Urinary bladder (tissue), 4 donors: Measurements from ENCODE around the gene GPATCH4. TPM values are rescaled to one million over a fixed set of nuclear protein-coding genes. Genes with fewer than 3 reads are reported as not detected.

Experiments used
- DNase-seq: peaks from one replicate; pipeline ENCODE4 v3.0.0-alpha.2; 2015; ENCODE audit errors: extremely low spot score
- H3K27ac ChIP-seq: one replicate; pipeline ENCODE4 v1.5.1; 2013; ENCODE audit warnings: low read depth, mild to moderate bottlenecking, moderate library complexity
- H3K36me3 ChIP-seq: one replicate; pipeline ENCODE4 v1.6.1; 2013; ENCODE audit warnings: mild to moderate bottlenecking, moderate library complexity; ENCODE audit not compliant: insufficient read depth
- H3K4me1 ChIP-seq: one replicate; pipeline ENCODE4 v1.6.1; 2013; ENCODE audit warnings: mild to moderate bottlenecking, moderate library complexity; ENCODE audit not compliant: insufficient read depth
- H3K4me3 ChIP-seq: one replicate; pipeline ENCODE4 v1.5.1; 2013; ENCODE audit warnings: low read depth, low read length
- WGBS: extraction: QIAGEN DNeasy Blood & Tissue Kit; methylation state at CpG from one replicate; pipeline ENCODE4 v1.1.7; 2013; 5-methylcytosine and 5-hydroxymethylcytosine counted together
- polyA plus RNA-seq: library from polyadenylated mRNA; stranded (reverse); fragments of 200-250 nt; gene quantifications from one replicate; pipeline ENCODE4 v1.2.3, GENCODE V29; 2013
- total RNA-seq: library from RNA; depleted of rRNA; stranded (reverse); fragments of >200 nt; gene quantifications from one replicate; pipeline ENCODE4 v1.2.3, GENCODE V29; 2014
- donor health status: healthy with polysubstance abuse.
- donor health status: healthy.

GPATCH4 gene
- total and polyA plus RNA-seq, 2 donors: 6.1 to 24.5 TPM

DNA sequence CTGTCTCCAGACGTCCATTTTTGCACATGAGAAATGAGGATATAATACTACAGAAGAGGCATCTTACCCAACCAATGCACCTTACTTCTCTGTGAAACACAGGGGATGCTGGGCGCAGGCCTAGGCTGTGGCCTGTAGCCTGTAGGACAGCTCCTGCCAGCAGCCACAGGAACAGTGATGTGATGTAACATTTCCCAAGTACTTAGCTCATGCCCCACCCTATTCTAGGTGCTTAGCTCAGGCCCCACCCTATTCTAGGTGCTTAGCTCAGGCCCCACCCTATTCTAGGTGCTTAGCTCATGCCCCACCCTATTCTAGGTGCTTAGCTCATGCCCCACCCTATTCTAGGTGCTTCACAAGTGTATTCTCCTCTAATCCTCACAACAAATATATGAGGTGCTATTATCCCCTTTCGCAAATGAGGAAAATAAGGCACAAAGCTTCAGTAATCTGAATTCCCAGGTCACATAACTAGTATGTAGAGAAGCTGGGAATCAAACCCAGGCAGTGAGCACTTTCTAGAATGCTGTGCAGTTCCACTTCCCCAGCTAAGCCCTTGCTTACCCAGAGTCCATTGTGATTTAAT, 14.3 kb downstream of the GPATCH4 start:
- DNase-seq: no peak
- 90% methylated on average over 3 of the region's 3 CpGs for WGBS
- Histone ChIP-seq H3K36me3 (no peaks in the 10 kb centered on the region), H3K27ac (no peak overlapping the region), H3K4me3 (no peak overlapping the region), H3K4me1 (no peaks in the 10 kb centered on the region)

DNA sequence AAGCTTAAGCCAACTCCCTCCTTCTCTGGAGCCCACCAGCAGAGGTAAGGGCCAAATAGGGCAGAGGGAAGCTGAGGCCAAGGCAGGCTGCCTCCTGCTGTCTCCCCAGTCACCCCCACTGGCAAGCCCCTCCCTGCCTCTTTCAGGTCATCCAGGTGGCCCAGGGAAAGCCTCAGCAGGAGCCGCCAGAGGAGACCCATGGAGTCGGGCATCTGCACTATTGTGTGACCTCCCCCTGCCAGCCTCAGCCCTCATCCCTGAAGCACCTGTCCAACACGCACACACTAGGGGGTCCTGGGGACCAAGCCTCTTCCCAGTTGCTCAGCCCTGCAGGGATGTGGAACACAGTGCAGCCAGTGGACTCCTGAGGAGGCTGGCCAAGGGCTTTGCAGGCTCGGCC, 15.0 kb downstream of the GPATCH4 start:
- H3K36me3 ChIP-seq: no peaks in the 10 kb centered on the region
- H3K27ac ChIP-seq: no peak overlapping the region
- no peak for DNase-seq
- H3K4me3 ChIP-seq: no peak overlapping the region
- WGBS: 76% methylated on average over 4 of the region's 4 CpGs
- H3K4me1 ChIP-seq: no peaks in the 10 kb centered on the region

DNA sequence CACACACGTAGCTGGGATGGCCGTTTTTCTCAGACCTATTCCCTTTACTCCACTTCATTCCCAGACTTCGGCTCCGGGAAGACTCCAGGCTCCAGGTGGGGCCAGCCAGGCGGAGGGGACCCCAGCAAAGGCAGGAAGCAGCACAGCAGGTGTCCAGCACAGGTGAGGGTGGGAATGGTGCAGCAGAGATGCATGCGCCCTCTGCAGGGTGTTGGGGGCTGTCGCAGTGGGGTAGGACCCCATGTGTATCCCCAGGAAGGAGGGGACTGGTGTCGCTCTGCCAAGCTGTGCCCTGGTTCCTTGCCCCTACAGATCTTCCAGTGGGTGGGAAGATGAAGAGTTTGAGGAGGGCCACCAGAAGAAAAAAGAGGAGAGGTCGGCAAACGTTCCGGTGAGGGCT, 16.5 kb downstream of the GPATCH4 start:
- Histone ChIP-seq H3K27ac (no peak overlapping the region), H3K4me1 (no peaks in the 10 kb centered on the region), H3K36me3 (no peaks in the 10 kb centered on the region), H3K4me3 (no peak overlapping the region)
- 41% methylated on average over 11 of the region's 11 CpGs for WGBS
- DNase-seq: no peak

DNA sequence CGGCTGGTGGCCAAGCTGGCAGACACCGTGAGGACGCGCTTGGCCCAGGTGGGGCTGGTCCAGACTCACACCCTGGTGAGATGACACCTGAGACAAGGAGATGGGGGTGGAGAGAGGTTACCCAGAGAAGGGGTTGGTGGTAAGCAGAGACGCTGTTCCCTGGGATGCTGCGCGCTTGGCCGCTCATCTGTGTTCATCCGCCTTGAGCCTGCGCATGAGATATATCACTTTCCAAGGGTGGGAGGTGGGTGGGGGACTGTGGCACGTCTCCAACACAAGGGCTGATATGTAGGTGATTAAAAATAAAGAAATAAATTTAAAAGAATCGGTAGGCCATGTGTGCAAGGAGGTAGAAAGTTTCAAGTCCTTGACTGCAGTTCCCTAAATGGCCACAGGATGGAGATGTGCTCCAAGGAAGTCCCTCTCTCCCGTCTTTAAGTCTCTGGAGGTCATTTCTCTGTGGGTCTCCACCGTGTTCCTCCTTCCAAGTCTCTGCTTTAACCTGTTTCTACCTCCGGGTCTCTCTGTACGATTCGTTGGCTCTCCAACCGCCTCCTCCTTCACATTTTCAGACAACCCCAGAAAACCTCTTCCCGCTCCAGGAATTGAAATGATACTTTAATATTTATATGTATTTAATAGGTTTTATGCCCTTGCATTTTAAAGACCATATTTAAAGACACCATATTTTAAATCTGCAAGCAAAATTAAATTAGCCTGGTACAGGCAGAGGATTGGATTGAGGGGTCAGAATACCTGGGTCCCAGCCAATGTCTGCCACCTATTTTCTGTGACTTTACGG, 17.3 kb downstream of the GPATCH4 start:
- Histone ChIP-seq H3K4me1 (no peaks in the 10 kb centered on the region), H3K27ac (no peak overlapping the region), H3K4me3 (no peak overlapping the region), H3K36me3 (no peaks in the 10 kb centered on the region)
- DNase-seq: peak; percentile 45
- WGBS: 48% methylated on average over 20 of the region's 20 CpGs

DNA sequence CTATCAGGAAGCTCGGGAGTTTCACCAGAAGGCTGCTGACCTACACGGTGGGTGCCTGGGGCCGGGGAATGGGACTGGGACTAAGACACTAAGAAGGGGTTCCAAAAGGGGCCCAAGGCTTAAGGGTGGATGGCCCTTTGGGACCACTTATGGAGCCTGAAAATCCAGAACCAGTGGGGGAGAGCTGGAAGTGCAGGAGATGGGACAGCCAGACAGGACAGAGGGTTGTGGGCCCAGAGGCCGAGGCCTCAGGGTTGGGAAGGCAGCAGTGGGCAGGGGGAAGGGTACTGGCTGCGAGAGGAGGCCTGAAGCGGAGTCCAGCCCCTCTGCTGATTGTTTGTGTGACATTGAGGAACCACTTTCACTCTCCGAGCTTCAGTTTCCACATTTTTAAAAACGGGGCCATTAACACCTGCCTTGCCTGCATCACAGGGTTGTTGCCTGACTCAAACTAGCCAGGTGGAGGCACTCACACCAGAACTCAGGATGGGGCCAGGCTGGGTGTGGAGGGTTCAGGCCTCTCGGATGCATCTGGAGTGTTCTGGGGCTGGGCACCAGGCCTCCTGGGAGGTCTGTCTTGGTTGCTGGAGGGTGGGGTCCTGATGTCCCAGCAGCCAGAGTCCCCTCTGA, 18.8 kb downstream of the GPATCH4 start:
- no peak overlapping the region for H3K27ac ChIP-seq
- WGBS: 74% methylated on average over 9 of the region's 9 CpGs
- DNase-seq: no peak

DNA sequence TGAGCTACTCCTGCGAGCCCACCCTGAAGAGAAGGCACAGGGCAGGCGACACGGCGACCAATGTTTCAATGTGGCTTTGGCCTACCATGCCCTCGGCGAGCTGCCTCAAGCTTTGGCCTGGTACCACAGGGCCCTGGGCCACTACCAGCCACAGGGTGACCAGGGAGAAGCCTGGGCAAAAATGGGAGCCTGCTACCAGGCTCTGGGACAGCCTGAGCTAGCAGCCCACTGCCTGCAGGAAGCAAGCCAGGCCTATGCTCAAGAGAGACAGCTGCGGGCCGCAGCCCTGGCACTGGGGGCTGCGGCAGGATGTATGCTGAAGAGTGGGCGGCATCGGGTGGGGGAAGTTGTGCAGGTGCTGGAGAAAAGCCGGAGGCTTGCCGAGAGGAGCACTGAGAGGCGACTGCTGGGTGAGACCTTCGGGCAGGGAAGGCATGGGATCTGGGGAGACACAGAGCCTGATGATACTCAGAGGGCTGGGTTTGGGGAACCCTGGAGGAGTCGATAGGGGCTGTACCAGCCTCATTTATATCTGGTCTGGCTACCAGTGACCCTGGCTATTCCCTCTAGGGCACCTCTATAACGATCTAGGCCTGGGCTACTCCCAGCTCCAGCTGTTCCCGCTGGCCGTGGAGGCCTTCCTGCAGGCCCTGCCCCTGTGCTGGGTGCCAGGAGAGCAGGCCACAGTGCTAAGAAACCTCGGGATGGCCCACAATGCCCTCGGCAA, 19.5 kb downstream of the GPATCH4 start:
- H3K27ac ChIP-seq: no peak overlapping the region
- H3K4me1 ChIP-seq: no peaks in the 10 kb centered on the region
- DNase-seq: no peak
- no peaks in the 10 kb centered on the region for H3K36me3 ChIP-seq
- no peak overlapping the region for H3K4me3 ChIP-seq
- WGBS: 80% methylated on average over 21 of the region's 21 CpGs

More for the DNA sequence above, 18.8 kb downstream of the GPATCH4 start:
- Histone ChIP-seq H3K36me3 (no peaks in the 10 kb centered on the region), H3K4me1 (no peaks in the 10 kb centered on the region), H3K4me3 (no peak overlapping the region)

DNA sequence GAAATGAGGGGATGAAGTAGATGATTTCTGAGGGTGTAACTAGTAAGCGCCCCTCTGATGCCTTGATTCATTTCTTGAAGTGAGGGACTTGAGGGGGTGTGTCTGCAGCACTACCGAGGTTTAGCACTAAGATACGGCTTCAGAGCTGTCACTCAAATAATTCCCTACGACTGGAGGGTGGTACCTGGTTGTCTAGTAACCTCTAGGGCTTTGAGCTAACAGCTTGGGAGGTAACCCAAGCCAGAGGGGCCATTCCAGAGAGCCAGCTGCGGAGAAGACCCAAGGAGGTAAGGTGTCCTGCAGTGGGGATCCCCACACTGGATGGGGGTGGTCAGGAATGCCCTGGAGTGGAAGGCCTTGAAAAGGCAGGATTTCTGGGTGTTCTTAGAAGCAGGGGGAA, 21.8 kb downstream of the GPATCH4 start, which contains the start of gene TTC24:
Gene TTC24, plus strand, starts transcription at position 252 of the 400 bp plus-strand sequence. CDS start 1,642 bp downstream, outside the sequence.
- H3K27ac ChIP-seq: no peak within 1 kb of the TSS
- WGBS: 67% methylated on average over 5 of the region's 5 CpGs
- no peaks in the 10 kb centered on the region for H3K4me1 ChIP-seq
- no peak for DNase-seq
- H3K36me3 ChIP-seq: no peaks in the 10 kb centered on the region
- no peak within 1 kb of the TSS for H3K4me3 ChIP-seq

DNA sequence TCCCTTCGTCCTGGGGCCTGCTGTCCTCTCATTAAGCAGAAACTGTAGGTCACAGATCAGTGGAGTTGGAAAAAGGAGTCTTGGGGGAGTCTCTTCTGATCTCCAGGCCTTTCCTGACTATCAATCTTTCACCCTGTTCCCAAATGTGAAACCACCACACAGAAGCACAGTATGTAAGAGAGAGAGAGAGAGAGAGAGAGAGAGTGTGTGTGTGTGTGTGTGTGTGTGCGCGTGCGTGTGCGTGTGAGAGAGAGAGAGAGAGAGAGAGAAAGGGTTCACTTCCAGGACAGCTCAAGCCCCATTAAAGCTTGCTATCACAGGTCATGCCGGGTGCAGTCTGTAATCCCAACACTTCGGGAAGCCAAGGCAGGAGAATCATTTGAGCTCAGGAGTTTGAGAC, 23.2 kb downstream of the GPATCH4 start:
- no peak for DNase-seq
- Histone ChIP-seq H3K36me3 (no peaks in the 10 kb centered on the region), H3K4me1 (no peaks in the 10 kb centered on the region), H3K4me3 (no peak overlapping the region), H3K27ac (no peak overlapping the region)
- WGBS: 25% methylated on average over 7 of the region's 7 CpGs

DNA sequence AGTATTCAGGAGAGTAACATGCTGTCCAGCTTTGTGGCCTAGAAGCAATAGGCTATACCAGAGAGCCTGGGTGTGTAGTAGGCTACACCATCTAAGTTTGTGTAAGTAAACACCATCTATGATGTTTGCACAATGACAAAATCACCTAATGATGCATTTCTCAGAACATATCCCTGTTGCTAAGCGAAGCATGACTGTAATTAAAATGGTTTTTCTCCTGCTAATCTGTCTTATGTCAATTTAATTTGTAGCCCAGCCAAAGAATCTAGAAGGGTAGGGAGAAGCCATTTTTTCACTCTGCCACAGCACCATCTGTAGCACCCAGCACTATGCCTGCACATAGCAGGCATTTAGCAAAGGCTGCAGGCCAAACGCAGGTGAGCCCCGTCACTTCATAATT, 23.7 kb downstream of the GPATCH4 start:
- WGBS: 88% methylated on average over 3 of the region's 3 CpGs
- DNase-seq: no peak

DNA sequence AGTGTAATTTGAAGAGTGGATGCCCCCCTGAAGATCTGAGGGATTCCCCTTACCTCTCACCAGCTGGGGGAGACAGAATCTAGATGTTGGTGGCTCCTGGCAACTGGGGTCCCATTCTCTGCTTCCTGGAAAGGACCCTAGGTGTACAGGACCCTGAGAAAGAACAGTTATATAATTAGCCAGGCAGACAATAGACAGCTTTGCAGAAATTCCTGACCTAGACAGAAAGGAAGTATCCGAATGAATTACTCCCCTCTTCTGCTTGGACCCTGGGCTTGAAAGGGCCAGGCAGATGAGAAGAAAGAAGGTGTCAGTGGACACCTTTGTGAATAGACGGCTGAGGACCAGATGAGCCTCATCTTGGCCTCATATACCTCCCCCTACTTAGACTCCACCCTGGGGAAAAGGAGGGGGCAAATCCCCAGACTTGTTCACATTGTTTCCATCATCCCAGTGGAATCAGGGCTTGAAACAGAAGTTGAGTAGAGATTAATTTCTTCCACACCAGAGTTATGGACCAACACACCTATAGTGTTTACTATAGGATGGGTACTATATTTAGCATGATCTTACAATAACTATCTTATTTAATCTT, 27.1 kb downstream of the GPATCH4 start:
- 42% methylated on average over 2 of the region's 2 CpGs for WGBS

More for the DNA sequence above, 23.7 kb downstream of the GPATCH4 start:
- H3K4me1 ChIP-seq: no peaks in the 10 kb centered on the region
- no peak overlapping the region for H3K4me3 ChIP-seq
- no peaks in the 10 kb centered on the region for H3K36me3 ChIP-seq
- H3K27ac ChIP-seq: no peak overlapping the region

DNA sequence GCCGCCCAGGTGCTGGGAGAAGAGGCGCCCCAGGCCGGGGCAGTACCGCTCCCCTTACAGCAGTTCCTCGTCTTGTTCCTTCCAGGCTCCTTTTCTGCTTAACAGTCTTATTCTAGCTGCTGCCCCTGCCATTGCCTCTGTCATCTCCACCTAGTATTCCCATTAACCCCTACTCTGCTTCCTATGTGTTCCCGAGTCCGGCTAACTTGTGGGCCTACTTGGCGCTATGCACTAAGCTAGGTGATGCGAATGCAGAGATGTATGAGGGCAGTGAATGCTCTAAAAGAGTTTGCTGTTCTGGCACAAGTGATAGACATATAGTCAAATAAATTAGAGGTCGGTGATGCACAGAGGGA, 28.6 kb downstream of the GPATCH4 start:
- Histone ChIP-seq H3K4me1 (no peaks in the 10 kb centered on the region), H3K36me3 (no peaks in the 10 kb centered on the region), H3K27ac (no peak overlapping the region), H3K4me3 (no peak overlapping the region)
- no peak for DNase-seq
- WGBS: 28% methylated on average over 10 of the region's 10 CpGs

More for the DNA sequence above, 27.1 kb downstream of the GPATCH4 start:
- no peak for DNase-seq
- H3K4me1 ChIP-seq: no peaks in the 10 kb centered on the region
- H3K4me3 ChIP-seq: no peak overlapping the region
- H3K27ac ChIP-seq: no peak overlapping the region
- H3K36me3 ChIP-seq: no peaks in the 10 kb centered on the region

DNA sequence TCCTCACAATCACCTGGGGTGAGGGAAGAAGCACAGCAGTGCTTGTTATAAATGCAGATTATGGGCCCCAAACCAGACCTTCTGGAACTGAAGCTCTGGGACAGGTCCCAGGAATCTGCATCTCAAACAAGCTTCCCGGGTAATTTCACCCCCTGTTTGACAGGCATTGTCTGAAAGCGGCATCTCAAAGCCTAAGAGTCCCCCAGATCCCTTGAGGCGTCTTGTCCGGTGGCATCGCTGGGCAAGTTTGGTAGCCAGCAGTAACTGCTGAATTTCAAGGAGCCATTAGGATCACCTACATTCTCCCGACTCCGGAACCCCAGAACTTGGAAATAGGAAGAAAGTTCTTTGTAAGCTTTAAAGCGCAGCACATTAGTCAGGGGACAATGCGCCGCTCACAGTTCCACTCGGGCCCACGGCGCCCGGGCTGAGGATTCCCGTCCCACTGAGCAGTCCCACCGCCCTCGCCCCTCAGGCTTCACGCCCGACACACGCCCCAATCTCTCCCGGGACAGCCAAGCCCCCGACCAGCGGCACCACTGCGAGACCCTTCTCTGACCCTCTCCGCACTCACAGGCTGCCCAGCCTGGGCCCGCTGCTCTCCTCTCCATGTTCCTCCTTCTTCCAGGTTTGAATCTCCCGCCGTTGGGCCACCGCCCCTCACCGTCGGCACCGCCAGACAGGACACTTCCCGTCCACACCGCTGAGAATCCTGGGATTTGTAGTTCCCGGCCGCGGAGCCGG, 29.2 kb downstream of the GPATCH4 start, which contains the start of gene IQGAP3:
Gene IQGAP3, minus strand, starts transcription at position 647 of the 744 bp plus-strand sequence. Its CDS starts 36 bp downstream, at position 611.
- DNase-seq: peak; percentile 42

More for the DNA sequence above, 29.2 kb downstream of the GPATCH4 start, which contains the start of gene IQGAP3:
- no peaks in the 10 kb centered on the region for H3K36me3 ChIP-seq
- H3K4me3 ChIP-seq: peak within 1 kb of the TSS; percentile 23
- no peaks in the 10 kb centered on the region for H3K4me1 ChIP-seq
- no peak within 1 kb of the TSS for H3K27ac ChIP-seq
- 1% methylated on average over 38 of the region's 38 CpGs for WGBS
